ENCODE results near the gene PPP1R13B. TPM values are rescaled to one million over a fixed set of nuclear protein-coding genes. Genes with fewer than 3 reads are reported as not detected.

The PPP1R13B gene
- polyA plus RNA-seq, 12 donors: 8.4 to 36.2 (median 11.4) TPM; not detected in 1

- no peak for DNase-seq
These were observed 160.4 kb downstream of the PPP1R13B start for GRCh38 chr14:103686831-103687485.

- DNase-seq: no peak
These were observed 161.8 kb downstream of the PPP1R13B start for GRCh38 chr14:103685276-103686211.

GRCh38 chr14:103684871-103685270 is 162.5 kb downstream of the PPP1R13B start:
- DNase-seq: no peak

- DNase-seq: peak; percentile 36
These were observed 162.9 kb downstream of the PPP1R13B start for GRCh38 chr14:103684471-103684870.

Other genes with a start within 250 kb of the PPP1R13B start
- gene KLC1, start 218.4 kb downstream of the PPP1R13B start, polyA plus RNA-seq (ENCODE audit: insufficient read length in 12 of 12): 100 to 1,000 TPM in 5 of 12 donors, 10 to 100 TPM in 6, not detected in 1; 80.0 to 131 (median 99.1) TPM
- gene XRCC3, start 132.1 kb downstream of the PPP1R13B start, polyA plus RNA-seq (ENCODE audit: insufficient read length in 12 of 12): 10 to 100 TPM in 2 of 12 donors, 1 to 10 TPM in 9, not detected in 1; 5.2 to 15.9 (median 8.1) TPM
- 10 to 100 TPM in 11 of 12 donors, not detected in 1; 38.3 to 51.9 (median 40.6) TPM for gene ZFYVE21, start 131.8 kb downstream of the PPP1R13B start, polyA plus RNA-seq (ENCODE audit: insufficient read length in 12 of 12)
- gene TDRD9, start 80.9 kb upstream of the PPP1R13B start, polyA plus RNA-seq (ENCODE audit: insufficient read length in 12 of 12): 1 to 10 TPM in 2 of 12 donors, under 1 TPM in 8, not detected in 2; 0.21 to 2.0 (median 0.52) TPM
- not detected for gene RD3L, start 95.0 kb upstream of the PPP1R13B start, polyA plus RNA-seq (ENCODE audit: insufficient read length in 12 of 12)
- 1 to 10 TPM in 7 of 12 donors, under 1 TPM in 3, not detected in 2; 0.44 to 3.5 (median 1.9) TPM for gene ASPG, start 238.1 kb upstream of the PPP1R13B start, polyA plus RNA-seq (ENCODE audit: insufficient read length in 12 of 12)

Data from muscle of arm (tissue), 12 donors.